Keratinocyte (primary cell): ENCODE data around the gene AFG3L2. TPM values are rescaled to one million over a fixed set of nuclear protein-coding genes. Genes with fewer than 3 reads are reported as not detected.

Experiments used
- DNase-seq: peaks from one replicate; pipeline ENCODE4 v3.0.0-alpha.2; 2011; ENCODE audit warnings: low read depth, missing footprints, low spot score
- FAIRE-seq: peaks from 2 replicates; lab custom pipeline; 2011; peaks lifted over from hg19 to GRCh38; lab: Jason Lieb, UNC
- H2AFZ ChIP-seq: 2 replicates; pipeline ENCODE4 v1.6.0; 2012; ENCODE audit warnings: low read length, control low read depth, inconsistent platforms; ENCODE audit not compliant: control insufficient read depth
- H3K27ac ChIP-seq: 2 replicates; pipeline ENCODE4 v1.5.1; 2011; ENCODE audit warnings: low read length; ENCODE audit not compliant: control insufficient read depth, insufficient read depth
- H3K27me3 ChIP-seq: 3 replicates; pipeline ENCODE4 v1.6.0; 2011; ENCODE audit warnings: low read length; ENCODE audit not compliant: control insufficient read depth, insufficient read depth; ENCODE audit errors: extremely low read depth
- H3K36me3 ChIP-seq, 2 experiments: 2 replicates in 1 of 2; 3 replicates in 1 of 2; pipeline ENCODE4 v1.5.1; 2011; ENCODE audit warnings: low read length in 2 of 2, mild to moderate bottlenecking in 1 of 2; ENCODE audit not compliant: control insufficient read depth in 2 of 2, insufficient read depth in 2 of 2; ENCODE audit errors: extremely low read depth in 1 of 2
- H3K4me1 ChIP-seq: 3 replicates; pipeline ENCODE4 v1.5.1; 2011; ENCODE audit warnings: low read length; ENCODE audit not compliant: control insufficient read depth, insufficient read depth; ENCODE audit errors: extremely low read depth
- H3K4me2 ChIP-seq: 3 replicates; pipeline ENCODE4 v1.6.0; 2011; ENCODE audit warnings: low read depth, low read length; ENCODE audit not compliant: control insufficient read depth, insufficient read depth; ENCODE audit errors: extremely low read depth
- H3K4me3 ChIP-seq, 3 experiments: fragments of 200-600 bp in 1 of 3; sonication (generic) in 1 of 3; 2 replicates in 2 of 3; 3 replicates in 1 of 3; pipeline ENCODE4 v1.5.1; 2011 to 2016; ENCODE audit warnings: low read length in 3 of 3, mild to moderate bottlenecking in 3 of 3, control low read depth in 2 of 3, inconsistent platforms in 1 of 3, low read depth in 1 of 3, mixed read lengths in 1 of 3, mixed run types in 1 of 3, moderate library complexity in 1 of 3; ENCODE audit not compliant: control insufficient read depth in 2 of 3, insufficient read depth in 2 of 3; ENCODE audit errors: extremely low read depth in 1 of 3
- H3K79me2 ChIP-seq: 2 replicates; pipeline ENCODE4 v1.6.0; 2012; ENCODE audit warnings: low read length; ENCODE audit not compliant: control insufficient read depth, insufficient read depth
- H3K9ac ChIP-seq: 3 replicates; pipeline ENCODE4 v1.6.0; 2011; ENCODE audit warnings: low read length; ENCODE audit not compliant: control insufficient read depth, insufficient read depth; ENCODE audit errors: extremely low read depth
- H3K9me1 ChIP-seq: 3 replicates; pipeline ENCODE4 v1.6.0; 2011; ENCODE audit warnings: low read length; ENCODE audit not compliant: control insufficient read depth, insufficient read depth; ENCODE audit errors: extremely low read depth
- H3K9me3 ChIP-seq: 2 replicates; pipeline ENCODE4 v1.5.1; 2012; ENCODE audit warnings: low read depth, low read length; ENCODE audit not compliant: control insufficient read depth
- H4K20me1 ChIP-seq: 3 replicates; pipeline ENCODE4 v1.6.0; 2011; ENCODE audit warnings: low read length; ENCODE audit not compliant: control insufficient read depth, insufficient read depth; ENCODE audit errors: extremely low read depth
- EZH2 ChIP-seq: IDR thresholded peaks from one replicate; pipeline ENCODE4 v1.6.1; 2012; ENCODE audit warnings: inconsistent platforms, mild to moderate bottlenecking, low read length, moderate library complexity
- dilution Hi-C: fragments of 300-500 bp; cut with MboI; formaldehyde crosslinking; loops from one replicate; pipeline ENCODE4 v1.7.0; 2020; ENCODE audit warnings: low sequenced_read_pairs; ENCODE audit not compliant: extremely low pct_ligation_motif_present
- polyA plus RNA-seq, 5 experiments: library from polyadenylated mRNA; depleted of rRNA in 3 of 5; stranded (reverse) in 3 of 5; stranded (forward) in 1 of 5; unstranded in 1 of 5; fragments of >200 nt; gene quantifications; 1 replicate in 1 of 5; 2 replicates in 3 of 5; 3 replicates in 1 of 5; pipeline versions ENCODE4 v1.2.1 to v1.2.3, GENCODE V29; 2011 to 2012; ENCODE audit warnings: missing spikeins in 2 of 5, low read depth in 1 of 5, low replicate concordance in 1 of 5
- TF ChIP-seq, protein P1 (sequence below), 3 experiments: IDR thresholded peaks in 1 of 3; conservative IDR thresholded peaks in 1 of 3; optimal IDR thresholded peaks in 1 of 3; 2 replicates in 2 of 3; 3 replicates in 1 of 3; pipeline versions ENCODE3 to v1.5.1; 2011; ENCODE audit warnings: low read length in 3 of 3, mild to moderate bottlenecking in 3 of 3, moderate library complexity in 2 of 3, control low read depth in 1 of 3, inconsistent platforms in 1 of 3; ENCODE audit not compliant: insufficient read depth in 2 of 3; ENCODE audit errors: extremely low read depth in 1 of 3

The AFG3L2 gene
- polyA plus RNA-seq, 1 donor (not counting 4 experiments of a cell fraction or from before 2014, with no cell fraction given) = 47.5 TPM

DNA sequence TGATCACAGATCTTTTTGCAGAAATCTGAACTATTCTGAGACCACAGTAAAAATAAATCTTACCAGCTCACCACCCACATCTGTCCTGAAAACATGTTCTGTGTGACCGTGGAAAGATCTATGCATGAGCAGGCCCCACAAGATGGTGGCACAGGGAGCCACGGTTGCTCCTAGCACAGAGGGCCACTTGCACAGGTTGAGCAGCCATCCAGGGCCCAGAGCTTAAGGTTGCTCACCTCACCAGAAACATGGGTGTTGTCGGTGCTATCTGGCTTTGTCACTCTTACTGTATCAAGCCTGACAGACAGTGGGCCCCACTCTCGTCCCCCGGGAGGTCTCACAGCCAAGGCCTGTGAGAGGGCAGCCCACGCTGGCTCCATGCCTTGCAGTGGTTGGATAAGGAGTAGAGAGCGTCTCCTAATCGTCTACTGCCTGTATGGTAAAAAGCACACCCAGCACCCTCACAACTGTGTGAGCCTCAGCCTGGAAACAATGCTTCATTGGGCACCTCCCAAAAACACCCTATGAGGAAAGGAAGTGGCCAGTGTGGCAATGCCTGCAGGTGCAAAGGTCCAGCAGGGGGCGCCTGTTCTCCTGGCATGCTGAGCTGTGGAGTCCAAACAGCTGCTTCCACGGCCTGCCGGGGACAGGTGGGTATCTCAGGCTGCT, 49.4 kb downstream of the AFG3L2 start:
- peaks cover 13% of the 10 kb centered on the region for H3K79me2 ChIP-seq
- no peaks in the 10 kb centered on the region for H3K27me3 ChIP-seq
- H3K36me3 ChIP-seq = peaks cover 25 to 31% of the 10 kb centered on the region in 2 experiments
- H2AFZ ChIP-seq = no peak overlapping the region
- peaks cover 4% of the 10 kb centered on the region for H3K4me1 ChIP-seq
- H4K20me1 ChIP-seq = peaks cover 25% of the 10 kb centered on the region
- no peak for FAIRE-seq
- no peak overlapping the region for H3K9ac ChIP-seq
- no peak overlapping the region for H3K4me3 ChIP-seq
- peak overlapping the region; percentile 47 for H3K27ac ChIP-seq
- peaks cover 3% of the 10 kb centered on the region for H3K9me1 ChIP-seq
- DNase-seq = no peak
- dilution Hi-C loops = no loop called here
- no peak for TF ChIP-seq EZH2
- TF ChIP-seq, protein P1, sequence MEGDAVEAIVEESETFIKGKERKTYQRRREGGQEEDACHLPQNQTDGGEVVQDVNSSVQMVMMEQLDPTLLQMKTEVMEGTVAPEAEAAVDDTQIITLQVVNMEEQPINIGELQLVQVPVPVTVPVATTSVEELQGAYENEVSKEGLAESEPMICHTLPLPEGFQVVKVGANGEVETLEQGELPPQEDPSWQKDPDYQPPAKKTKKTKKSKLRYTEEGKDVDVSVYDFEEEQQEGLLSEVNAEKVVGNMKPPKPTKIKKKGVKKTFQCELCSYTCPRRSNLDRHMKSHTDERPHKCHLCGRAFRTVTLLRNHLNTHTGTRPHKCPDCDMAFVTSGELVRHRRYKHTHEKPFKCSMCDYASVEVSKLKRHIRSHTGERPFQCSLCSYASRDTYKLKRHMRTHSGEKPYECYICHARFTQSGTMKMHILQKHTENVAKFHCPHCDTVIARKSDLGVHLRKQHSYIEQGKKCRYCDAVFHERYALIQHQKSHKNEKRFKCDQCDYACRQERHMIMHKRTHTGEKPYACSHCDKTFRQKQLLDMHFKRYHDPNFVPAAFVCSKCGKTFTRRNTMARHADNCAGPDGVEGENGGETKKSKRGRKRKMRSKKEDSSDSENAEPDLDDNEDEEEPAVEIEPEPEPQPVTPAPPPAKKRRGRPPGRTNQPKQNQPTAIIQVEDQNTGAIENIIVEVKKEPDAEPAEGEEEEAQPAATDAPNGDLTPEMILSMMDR (optimal IDR thresholded peaks at IDR 0.05 in 1 of 3, IDR thresholded peaks at IDR 0.05 in 1 of 3, conservative IDR thresholded peaks at IDR 0.05 in 1 of 3; ENCODE audit: extremely low read depth in 1 of 3, insufficient read depth in 2 of 3, low read length in 3 of 3) = peak; percentile 94 to 99 (median 99)
- no peaks in the 10 kb centered on the region for H3K9me3 ChIP-seq
- no peak overlapping the region for H3K4me2 ChIP-seq

DNA sequence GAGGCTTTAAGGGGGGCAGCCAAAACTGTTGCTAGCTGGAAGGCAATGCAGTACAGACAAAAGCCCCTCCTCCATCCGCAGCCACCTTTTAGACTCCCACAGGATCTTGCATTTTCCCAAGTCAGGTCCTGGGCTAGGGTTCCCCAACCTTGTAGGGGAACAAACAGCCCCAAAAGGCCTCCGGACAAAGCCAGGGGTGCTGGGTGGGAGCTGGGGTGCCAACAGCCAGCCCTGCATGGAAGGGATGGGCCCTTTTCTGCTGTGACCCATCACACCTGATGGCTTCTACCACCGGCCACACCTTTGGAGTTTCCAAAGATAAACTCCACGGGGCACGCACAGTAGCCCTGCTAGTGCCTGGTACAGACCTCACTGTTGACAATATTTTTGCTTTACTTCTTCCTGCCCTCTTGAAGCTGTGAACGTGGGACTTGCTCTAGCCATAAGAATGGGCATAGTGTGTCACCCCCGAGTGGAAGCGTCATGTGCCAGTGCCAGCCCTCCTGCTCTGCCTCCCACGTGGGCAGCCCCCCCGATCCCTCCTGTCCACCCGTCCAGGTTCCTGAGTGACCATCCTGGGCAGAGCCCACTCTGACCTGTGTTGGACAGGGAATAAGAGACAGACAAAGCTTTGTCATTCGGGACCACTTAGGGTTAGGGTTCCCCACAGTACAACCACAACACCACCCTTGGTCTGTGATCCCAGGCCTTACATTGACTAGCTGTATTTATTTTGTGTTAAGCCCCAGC, 50.1 kb downstream of the AFG3L2 start:
- H3K36me3 ChIP-seq = peaks cover 29 to 31% of the 10 kb centered on the region in 2 experiments
- DNase-seq (no peak), FAIRE-seq (no peak)

More for the DNA sequence above, 50.1 kb downstream of the AFG3L2 start:
- TF ChIP-seq, protein P1 (optimal IDR thresholded peaks at IDR 0.05 in 1 of 3, IDR thresholded peaks at IDR 0.05 in 1 of 3, conservative IDR thresholded peaks at IDR 0.05 in 1 of 3; ENCODE audit: extremely low read depth in 1 of 3, insufficient read depth in 2 of 3, low read length in 3 of 3) = no peak
- TF ChIP-seq EZH2 = no peak
- Histone ChIP-seq H3K4me3 (no peak overlapping the region), H3K27me3 (no peaks in the 10 kb centered on the region), H3K4me1 (peaks cover 4% of the 10 kb centered on the region), H2AFZ (no peak overlapping the region), H4K20me1 (peaks cover 26% of the 10 kb centered on the region), H3K9me3 (no peaks in the 10 kb centered on the region), H3K9me1 (peaks cover 3% of the 10 kb centered on the region), H3K27ac (no peak overlapping the region), H3K9ac (no peak overlapping the region), H3K79me2 (peaks cover 16% of the 10 kb centered on the region), H3K4me2 (no peak overlapping the region)
- dilution Hi-C loops = no loop called here
